Measurements from ENCODE around the gene CRELD1.
"Not testable (repeated sequence)": the region's sequence is repeated elsewhere in the genome, so short reads cannot be mapped to it uniquely, and the experiment has no call there.

The CRELD1 gene, protein sequence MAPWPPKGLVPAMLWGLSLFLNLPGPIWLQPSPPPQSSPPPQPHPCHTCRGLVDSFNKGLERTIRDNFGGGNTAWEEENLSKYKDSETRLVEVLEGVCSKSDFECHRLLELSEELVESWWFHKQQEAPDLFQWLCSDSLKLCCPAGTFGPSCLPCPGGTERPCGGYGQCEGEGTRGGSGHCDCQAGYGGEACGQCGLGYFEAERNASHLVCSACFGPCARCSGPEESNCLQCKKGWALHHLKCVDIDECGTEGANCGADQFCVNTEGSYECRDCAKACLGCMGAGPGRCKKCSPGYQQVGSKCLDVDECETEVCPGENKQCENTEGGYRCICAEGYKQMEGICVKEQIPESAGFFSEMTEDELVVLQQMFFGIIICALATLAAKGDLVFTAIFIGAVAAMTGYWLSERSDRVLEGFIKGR

DNA sequence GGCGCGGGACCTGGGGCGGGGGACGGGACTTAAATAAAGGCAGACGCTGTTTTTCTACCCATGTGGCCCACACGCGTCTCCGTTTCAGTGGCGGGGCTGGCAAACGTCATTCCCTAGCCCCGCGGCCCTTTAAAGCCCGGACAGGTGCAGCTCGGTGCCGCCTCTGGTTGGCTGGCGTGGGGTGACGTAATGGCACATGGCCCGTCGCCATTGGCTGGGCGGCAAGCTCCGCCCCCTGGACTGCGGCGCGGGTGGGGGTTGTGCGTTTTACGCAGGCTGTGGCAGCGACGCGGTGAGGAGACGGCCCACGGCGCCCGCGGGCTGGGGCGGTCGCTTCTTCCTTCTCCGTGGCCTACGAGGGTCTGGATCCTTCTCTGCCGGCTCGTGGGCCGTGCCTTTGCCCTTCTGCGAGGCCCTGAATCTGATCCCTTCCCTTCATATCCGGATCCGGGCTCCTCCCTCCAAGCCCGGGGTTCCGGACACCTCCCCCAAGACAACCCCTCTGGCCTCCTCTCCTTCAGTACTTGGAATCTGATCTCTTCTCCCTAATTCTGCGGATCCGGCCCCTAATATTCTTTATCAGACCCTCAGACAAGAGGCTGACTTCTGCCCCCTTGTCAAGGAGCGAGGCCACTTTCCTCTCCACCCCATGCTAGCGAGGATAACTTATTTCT is at the start of gene CRELD1:
TSS of gene CRELD1 (plus strand) at position 274 of the 674 bp plus-strand sequence. CDS start 605 bp downstream, outside the sequence.
- in situ Hi-C loops (cut with MboI; ENCODE audit: low sequenced_read_pairs): no loop called here

DNA sequence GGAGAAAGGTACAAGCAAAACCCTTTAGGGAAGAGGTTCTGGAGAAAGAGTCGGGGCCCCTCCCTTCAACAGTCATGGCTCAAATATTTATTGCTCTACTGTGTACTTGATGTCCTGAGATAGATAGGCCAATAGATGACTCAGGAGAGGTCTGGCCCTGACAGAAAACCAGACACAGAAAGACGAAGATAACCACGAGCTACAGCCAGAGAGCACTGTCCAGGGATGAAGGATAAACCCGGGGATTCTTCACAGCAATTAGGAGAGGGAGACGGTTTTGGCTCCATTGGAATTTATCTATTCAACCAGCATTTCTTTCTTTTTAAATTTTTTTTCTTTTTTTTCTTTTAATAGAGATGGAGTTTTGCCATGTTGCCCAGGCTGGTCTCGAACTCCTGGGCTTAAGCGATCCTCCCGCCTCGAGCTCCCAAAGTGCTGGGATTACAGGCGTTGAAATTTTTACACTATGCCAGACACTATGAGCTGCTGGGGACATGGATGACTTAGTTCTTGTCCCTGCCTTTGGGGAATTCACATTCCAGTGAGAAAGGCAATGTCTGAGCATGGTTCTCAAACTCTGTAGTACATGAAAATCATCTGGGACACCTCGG is 49.0 kb upstream of the CRELD1 start:
- in situ Hi-C loops (cut with MboI; ENCODE audit: low sequenced_read_pairs): no loop called here

DNA sequence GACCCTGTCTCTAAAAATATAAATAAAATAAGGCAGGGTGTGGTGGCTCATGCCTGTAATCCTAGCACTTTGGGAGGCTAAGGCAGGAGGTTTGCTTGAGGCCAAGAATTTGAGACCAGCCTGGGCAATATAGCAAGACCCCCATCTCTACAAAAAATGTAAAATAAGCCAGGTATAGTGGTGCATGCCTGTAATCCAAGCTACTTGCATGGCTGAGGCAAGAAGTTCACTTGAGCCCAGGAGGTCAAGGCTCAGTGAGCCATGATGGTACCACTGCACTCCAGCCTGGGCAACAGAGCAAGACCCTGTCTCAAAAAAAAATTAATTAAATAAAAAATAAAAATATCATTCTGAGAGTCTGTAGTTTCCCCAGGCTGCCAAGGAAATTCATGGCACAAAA is 47.3 kb upstream of the CRELD1 start:
- in situ Hi-C loops (cut with MboI; ENCODE audit: low sequenced_read_pairs): no loop called here

DNA sequence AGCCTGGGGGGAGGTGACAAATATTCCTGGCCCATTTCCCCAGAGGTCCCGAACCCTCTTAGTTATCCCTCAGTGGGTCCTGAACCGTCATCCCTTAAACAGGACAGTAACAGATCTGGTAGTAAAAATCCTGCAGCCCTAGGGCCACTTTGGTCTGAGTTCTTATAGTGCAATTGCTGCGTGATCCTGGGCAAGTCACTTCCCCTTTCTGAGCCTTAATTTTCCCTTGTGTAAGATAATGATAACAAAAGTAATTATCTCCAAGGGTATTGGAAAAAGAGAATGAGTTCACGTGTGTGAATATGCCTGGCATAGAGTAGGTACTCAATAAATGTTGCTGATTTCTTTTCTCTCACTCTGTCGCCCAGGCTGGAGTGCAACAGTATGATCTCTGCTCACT is 46.2 kb upstream of the CRELD1 start:
- in situ Hi-C loops (cut with MboI; ENCODE audit: low sequenced_read_pairs): no loop called here

DNA sequence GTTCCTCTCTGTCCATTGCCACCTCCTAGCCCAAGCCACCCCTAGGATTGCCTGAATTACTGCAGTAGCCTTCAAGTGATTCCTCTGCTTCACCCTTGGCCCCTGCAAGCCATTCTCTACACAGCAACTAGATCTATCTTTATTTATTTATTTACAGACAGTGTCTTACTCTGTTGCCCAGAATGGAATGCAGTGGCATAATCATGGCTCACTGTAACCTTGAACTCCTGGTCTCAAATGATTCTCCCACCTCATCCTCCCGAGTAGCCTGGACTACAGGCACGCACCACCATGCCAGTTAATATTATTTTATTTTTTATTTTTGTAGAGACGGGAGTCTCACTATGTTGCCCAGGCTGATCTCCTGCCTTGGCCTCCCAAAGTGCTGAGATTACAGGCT is 45.1 kb upstream of the CRELD1 start:
- in situ Hi-C loops (cut with MboI; ENCODE audit: low sequenced_read_pairs): no loop called here

DNA sequence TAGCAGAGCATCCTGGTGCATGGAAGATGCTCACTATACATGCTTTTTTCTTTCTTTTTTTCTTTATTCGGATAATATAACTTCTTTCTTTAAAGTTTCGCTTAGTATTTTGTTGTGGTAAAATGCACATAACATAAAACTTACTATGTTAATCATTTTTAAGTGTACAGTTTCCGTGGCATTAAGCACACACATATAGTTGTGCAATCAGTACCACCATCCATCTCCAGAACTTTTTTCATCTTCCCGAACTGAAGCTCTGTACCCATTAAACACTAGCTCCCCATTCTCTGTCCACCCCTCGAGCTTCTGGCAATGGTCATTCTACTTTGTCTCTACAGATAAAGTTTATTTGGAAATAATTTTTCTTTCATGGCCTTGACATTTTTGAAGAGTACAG is 44.2 kb upstream of the CRELD1 start:
- in situ Hi-C loops (cut with MboI; ENCODE audit: low sequenced_read_pairs): no loop called here

DNA sequence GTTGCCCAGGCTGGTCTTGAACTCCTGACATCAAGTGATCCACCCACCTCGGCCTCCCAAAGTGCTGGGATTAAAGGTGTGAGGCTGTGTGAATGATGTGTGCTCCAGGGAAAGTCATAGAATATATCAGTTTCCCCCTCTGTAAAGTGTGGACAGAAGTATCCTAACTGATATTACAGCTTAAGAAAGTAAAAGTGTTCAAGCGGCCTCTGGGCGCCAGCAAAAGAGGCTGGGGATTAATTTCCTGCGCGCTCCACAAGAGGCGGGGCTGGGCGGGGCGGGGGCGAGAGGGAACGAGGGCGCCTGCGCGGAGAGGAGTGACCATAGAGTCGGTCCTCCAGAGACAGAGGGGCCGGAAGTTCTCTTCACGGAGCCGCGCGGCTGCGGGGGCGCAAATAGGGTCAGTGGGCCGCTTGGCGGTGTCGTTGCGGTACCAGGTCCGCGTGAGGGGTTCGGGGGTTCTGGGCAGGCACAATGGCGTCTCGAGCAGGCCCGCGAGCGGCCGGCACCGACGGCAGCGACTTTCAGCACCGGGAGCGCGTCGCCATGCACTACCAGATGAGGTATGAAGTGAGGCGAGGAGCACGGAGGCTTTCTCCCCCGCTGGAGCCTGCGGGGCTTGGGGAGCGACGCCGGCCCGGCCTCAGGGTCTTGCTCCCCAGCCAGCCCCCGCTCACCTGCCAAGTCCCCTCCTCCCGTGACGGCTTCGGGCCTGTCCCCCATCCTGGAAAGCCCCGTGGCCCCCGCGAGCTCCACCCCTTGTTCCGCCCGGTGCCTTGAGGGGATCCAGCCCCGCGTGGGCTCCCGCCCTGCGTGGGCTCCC is 43.2 kb upstream of the CRELD1 start, which contains the start of gene JAGN1:
TSS of gene JAGN1 (plus strand) at position 362 of the 823 bp plus-strand sequence. CDS start at position 475, 113 bp downstream.
- in situ Hi-C loops (cut with MboI; ENCODE audit: low sequenced_read_pairs): no loop called here

DNA sequence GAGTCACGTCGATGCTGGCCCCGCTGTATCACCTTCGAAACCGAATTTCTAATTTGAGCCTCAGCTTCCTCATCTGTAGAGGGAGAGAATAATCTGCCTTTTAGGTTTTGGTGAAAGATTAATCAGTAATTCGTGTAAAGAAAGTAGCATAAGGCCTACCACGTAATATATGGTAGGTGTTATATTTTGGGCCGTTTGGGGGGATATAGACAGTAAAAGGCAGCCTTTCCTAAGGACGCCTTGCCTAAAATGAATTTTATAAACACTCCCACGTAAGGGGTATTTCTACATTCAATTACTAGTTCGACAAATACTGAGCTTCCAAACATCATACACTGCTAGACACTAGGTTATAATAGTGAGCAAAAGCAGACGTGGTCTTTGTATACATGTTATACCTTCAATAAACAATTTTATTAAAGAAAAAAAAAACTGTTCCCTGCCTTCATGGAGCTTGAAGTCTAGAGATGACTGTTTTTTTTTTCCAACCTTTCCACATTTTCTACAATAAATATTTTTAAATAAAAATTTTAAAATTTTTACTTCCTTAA is 42.5 kb upstream of the CRELD1 start:
- in situ Hi-C loops (cut with MboI; ENCODE audit: low sequenced_read_pairs): no loop called here

DNA sequence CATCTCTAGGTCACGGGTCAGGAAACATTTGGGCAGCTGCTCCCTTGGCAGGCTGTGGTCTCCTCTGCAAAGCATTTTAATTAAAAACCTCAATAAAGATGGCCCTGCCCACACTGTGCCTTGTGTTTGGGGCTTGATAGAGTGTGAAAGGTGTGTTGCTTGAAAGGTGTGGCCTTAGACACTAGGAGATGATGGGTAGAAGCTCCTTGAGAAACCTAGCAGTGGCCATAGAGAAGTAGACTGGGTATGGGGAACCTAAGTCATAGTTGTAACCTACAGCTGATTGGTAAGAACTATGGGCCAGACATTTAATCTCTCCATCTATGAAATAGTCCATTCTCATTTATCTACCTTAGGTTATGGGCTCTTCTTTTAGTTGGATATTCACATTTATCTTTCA is 39.9 kb upstream of the CRELD1 start:
- in situ Hi-C loops (cut with MboI; ENCODE audit: low sequenced_read_pairs): no loop called here

DNA sequence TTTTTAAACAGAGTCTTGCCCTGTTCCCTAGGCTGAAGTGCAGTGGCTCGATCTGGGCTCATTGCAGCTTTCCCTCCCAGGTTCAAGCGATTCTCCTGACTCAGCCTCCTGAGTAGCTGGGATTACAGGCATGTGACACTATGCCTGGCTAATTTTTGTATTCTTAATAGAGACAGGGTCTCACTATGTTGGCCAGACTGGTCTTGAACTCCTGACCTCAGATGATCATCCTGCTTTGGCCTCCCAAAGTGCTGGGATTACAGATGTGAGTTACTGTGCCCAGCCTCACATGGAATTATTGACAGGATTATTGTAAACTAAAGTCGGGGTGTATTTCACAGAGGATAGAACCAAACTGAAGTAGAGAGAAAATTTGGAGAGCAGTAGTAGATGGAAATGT is 37.9 kb upstream of the CRELD1 start:
- in situ Hi-C loops (cut with MboI; ENCODE audit: low sequenced_read_pairs): not testable (repeated sequence)

DNA sequence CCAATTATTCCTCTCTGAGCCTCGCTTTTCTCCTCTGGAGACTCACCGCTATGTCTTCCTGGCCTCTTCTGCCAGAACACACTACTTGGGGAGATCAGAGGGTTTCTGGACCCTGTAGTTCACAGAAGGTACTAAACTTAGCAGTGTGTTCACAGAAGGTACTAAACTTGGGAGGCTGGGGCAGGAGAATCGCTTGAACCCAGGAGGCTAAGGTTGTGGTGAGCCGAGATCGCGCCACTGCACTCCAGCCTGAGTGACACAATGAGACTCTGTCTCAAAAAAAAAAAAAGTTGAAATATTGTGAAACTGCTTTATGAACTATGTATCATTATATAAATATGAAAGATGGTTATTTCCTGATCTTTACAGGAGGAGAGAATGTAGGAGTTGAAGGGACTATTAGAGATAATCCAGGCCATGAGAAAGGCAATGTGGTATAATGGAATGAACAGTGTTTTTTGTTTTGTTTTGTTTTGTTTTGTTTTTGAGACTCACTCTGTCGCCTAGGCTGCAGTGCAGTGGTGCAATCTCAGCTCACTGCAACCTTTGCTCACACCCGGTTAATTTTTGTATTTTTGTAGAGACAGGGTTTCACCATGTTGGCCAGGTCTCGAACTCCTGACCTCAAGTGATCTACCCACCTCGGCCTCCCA is 36.8 kb upstream of the CRELD1 start:
- in situ Hi-C loops (cut with MboI; ENCODE audit: low sequenced_read_pairs): not testable (repeated sequence)

DNA sequence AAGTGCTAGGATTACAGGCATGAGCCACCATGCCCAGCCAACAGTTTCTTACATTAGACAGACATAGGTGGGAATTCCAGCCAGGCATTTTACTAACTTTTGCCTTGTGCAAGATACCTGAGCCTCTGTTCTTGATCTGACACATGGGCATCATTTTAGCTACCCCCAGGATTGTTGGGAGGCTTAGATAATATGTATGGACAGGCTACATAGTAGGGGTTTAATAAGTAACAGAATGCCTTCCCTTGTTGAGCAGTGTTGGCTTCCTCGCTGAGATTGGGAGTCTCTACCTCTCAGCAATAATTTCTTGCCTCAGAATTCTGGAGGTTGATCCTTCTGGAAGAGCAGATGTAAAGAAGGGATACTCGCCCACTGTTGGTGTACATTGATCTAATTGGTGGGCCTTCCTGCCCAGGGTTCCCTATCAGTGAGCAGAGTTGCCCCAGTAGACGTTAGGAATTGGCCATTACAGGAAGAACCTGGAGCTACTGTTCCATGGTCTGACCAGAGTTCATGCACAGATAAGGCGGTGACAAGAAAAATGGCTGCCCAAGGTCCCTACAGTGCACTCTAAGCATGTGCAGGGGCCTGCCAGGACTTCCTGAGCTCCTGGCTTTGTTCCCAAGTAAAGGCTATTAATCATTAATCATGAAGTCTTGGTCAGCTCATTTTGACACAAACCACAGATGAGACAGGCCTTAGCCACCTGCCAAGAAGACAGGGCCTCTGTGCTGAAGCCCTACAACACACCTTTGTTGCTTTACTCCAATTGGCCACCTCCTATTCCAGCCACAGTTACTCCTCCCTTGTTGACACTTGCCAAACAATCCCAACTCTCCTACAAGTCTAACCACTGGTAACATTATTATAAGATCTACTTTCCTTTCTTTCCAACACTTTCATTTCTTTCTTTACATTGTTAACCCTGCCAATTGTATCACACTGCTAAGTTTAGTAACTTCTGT is 35.9 kb upstream of the CRELD1 start:
- in situ Hi-C loops (cut with MboI; ENCODE audit: low sequenced_read_pairs): no loop called here

DNA sequence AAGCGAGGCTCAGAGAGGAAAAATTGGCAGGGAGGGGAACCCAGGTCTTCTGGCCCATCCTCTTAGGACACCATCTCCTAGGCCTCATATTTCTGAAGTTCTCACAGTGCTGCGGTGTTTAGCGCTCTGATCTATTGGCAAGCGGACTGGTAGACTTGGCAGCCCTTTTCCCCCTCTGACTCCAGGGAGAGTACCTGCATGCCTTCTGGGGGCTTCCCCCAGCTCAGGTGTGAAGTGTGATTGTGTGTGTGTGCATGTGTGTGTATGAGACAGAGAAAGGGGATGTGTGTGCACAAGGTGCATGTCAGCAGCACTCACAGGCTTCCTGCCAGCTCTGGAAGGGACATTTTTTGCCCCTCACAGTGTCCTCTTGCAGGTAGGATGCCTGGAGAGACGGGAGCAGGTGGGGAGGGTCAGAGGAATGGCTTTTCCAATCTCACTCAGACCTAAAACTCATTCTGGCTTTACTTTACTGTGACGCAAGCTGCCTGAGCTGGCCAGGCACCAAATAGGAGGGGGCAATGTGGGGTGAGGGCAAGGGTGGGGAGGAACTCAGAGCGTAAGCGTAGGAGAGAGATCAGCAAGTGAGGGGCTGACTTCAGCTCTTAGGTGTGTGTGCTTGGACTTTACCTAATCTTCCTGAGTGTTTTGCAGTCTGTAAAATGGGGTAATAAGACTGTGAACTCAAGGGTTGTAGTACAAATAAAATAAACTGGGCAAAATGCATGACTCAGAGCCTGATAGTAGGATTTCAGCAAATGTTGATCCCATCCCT is 35.0 kb upstream of the CRELD1 start:
- in situ Hi-C loops (cut with MboI; ENCODE audit: low sequenced_read_pairs): no loop called here

DNA sequence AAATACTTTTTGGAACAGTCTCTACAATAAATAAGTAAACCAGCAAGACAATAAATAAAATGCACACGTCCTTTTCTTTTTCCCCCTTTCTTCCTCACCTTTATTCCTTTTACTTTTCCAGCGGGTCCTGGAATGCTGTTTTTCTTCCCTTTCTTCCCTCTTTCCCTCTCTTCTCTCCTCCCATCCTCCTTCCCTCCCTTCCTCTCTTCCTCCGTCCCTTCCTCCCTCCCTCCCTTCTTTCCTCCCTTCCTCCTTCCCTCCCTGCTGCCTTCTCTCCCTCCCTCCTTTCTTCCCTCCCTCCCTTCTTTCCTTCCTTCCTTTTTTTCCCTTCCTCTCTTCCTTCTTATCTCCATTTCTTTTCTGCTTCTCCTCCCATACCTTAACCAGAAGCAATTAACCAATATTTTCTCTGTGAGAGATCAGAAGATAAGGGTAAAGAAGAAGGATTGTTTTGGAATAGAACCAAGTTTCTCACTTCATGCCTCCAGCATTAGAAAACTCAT is 34.3 kb upstream of the CRELD1 start:
- in situ Hi-C loops (cut with MboI; ENCODE audit: low sequenced_read_pairs): no loop called here

DNA sequence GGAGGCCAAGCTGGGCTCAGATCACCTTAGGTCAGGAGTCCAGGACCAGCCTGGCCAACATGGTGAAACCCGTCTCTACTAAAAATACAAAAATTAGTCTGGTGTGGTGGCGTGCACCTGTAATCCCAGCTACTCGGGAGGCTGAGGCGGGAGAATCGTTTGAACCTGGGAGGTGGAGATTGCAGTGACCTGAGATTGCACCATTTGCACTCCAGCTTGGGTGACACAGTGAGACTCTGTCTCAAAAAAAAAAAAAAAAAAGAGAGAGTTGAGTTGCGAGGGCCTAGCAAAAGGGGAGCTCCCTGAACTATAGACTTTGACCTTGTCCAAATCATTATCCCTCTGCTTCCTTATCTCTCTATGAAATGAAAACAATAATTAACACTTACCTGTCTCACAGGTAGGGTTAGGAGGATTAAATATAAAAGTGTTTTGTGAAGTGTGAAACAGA is 32.6 kb upstream of the CRELD1 start:
- in situ Hi-C loops (cut with MboI; ENCODE audit: low sequenced_read_pairs): not testable (repeated sequence)

DNA sequence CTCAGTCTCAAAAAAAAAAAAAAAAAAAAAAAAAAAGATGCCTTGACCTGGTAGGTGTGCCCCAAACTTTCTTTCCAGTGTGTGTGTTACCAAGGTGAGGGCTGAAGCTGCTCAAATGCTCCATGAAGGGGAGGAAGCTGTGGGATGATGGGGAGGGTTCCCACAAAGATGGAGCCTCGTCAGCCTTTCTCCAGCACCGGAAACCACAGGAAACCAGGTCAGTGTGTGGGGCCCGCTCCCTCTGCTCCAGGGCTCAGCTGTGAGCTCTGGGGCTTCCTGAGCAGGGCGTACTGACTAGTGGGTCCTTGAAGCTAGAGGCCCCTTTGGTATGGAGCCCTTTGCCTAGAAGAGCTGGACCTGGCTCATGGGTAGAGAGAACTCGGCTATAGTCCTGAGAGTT is 31.7 kb upstream of the CRELD1 start:
- in situ Hi-C loops (cut with MboI; ENCODE audit: low sequenced_read_pairs): no loop called here

DNA sequence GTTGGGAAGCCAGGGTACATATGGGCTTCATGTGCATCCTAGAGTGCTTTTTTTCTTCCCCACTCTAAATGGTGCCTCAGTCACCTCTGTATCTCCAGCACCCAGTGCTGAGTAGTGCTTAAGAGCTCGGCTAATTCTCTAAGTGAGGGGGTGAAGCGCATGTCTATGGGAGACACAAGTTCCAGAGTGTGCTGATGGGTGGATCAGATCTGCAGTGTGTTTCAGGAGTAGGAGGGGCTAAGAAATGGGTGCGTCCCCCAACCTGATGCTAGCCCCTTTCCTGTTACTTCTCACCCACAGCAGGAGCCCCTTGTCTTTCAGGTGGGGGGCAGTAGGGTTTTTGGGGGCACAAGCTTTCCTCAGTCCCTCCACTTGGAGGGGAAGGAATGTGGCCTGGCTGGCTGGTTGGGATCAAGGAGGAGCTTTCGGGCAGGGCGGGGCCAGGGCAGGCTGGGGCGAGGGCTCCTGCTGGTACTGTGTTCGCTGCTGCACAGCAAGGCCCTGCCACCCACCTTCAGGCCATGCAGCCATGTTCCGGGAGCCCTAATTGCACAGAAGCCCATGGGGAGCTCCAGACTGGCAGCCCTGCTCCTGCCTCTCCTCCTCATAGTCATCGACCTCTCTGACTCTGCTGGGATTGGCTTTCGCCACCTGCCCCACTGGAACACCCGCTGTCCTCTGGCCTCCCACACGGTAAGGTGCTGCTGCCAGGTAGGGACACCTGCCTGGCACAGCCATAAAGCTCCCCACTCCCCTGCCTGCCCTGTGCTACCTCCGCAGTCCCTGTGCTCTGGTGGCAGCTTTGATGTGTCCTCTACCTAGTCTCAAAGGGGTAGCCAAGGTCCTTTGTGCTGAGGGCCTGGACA is 31.0 kb upstream of the CRELD1 start, which contains the start of gene IL17RE:
TSS of gene IL17RE (plus strand) at position 477 of the 866 bp plus-strand sequence. CDS start at position 562, 85 bp downstream.
- in situ Hi-C loops (cut with MboI; ENCODE audit: low sequenced_read_pairs): no loop called here
